WTC11 (cell line): ENCODE results near the gene SERP1. TPM values are rescaled to one million over a fixed set of nuclear protein-coding genes. Genes with fewer than 3 reads are reported as not detected.

Source experiments
- ATAC-seq: fragments of 200-7000 bp; cut with Tn5 transposase; 2 replicates; pipeline ENCODE4 v1.10.0; 2021; ENCODE audit warnings: mild to moderate bottlenecking, moderate library complexity
- CTCF ChIA-PET: fragments of 300-600 bp; sonication (Branson Sonifier 250); formaldehyde crosslinking; loops from one replicate; lab custom pipeline; 2021; ENCODE audit warnings: antibody characterized with exemption; lab: Charles Lee
- POLR2A ChIA-PET: fragments of 350-600 bp; sonication (Branson Sonifier 250); formaldehyde crosslinking; loops from one replicate; lab custom pipeline; 2021; ENCODE audit warnings: antibody characterized with exemption; lab: Charles Lee
- DNase-seq: peaks from one replicate; pipeline ENCODE4 v3.0.0; 2021; ENCODE audit warnings: low spot score
- H3K27ac Mint-ChIP-seq: 2 replicates; pipeline ENCODE4 v1.8.0; 2021; ENCODE audit warnings: mixed read lengths
- H3K27me3 Mint-ChIP-seq: 2 replicates; pipeline ENCODE4 v1.8.0; 2021; ENCODE audit warnings: low read depth, mild to moderate bottlenecking, moderate library complexity, mixed read lengths
- H3K36me3 Mint-ChIP-seq: 2 replicates; pipeline ENCODE4 v1.8.0; 2021; ENCODE audit warnings: mixed read lengths
- H3K4me1 Mint-ChIP-seq: 2 replicates; pipeline ENCODE4 v1.8.0; 2022; ENCODE audit warnings: mixed read lengths
- H3K4me3 Mint-ChIP-seq: 2 replicates; pipeline ENCODE4 v1.8.0; 2021; ENCODE audit warnings: mild to moderate bottlenecking, moderate library complexity, mixed read lengths
- H3K9me3 Mint-ChIP-seq: 2 replicates; pipeline ENCODE4 v1.8.0; 2021; ENCODE audit warnings: mixed read lengths
- AR ChIP-seq: fragments of 250-450 bp; sonication (Bioruptor Pico); IDR thresholded peaks from 2 replicates; pipeline ENCODE4 v1.9.0; 2021; ENCODE audit warnings: mild to moderate bottlenecking
- ATF1 ChIP-seq: sonication (generic); formaldehyde crosslinking; IDR thresholded peaks from 2 replicates; pipeline ENCODE4 v1.8.1; 2023; ENCODE audit warnings: mild to moderate bottlenecking, moderate library complexity, missing genetic modification reagents
- ATF2 ChIP-seq: sonication (generic); formaldehyde crosslinking; IDR thresholded peaks from 2 replicates; pipeline ENCODE4 v1.8.1; 2022; ENCODE audit warnings: low read depth, missing genetic modification reagents, borderline replicate concordance
- CREB1 ChIP-seq: sonication (generic); formaldehyde crosslinking; IDR thresholded peaks from 2 replicates; pipeline ENCODE4 v1.8.0; 2023; ENCODE audit warnings: mild to moderate bottlenecking, missing genetic modification reagents
- ELF4 ChIP-seq: sonication (generic); formaldehyde crosslinking; IDR thresholded peaks from 2 replicates; pipeline ENCODE4 v1.8.1; 2022; ENCODE audit warnings: low read depth, mild to moderate bottlenecking, moderate library complexity, missing genetic modification reagents
- GRHL2 ChIP-seq: fragments of 250-450 bp; sonication (Bioruptor Pico); IDR thresholded peaks from 2 replicates; pipeline ENCODE4 v1.8.0; 2022; ENCODE audit warnings: mild to moderate bottlenecking, moderate library complexity; ENCODE audit not compliant: insufficient replicate concordance, severe bottlenecking
- HMGA2 ChIP-seq: fragments of 250-450 bp; sonication (Bioruptor Pico); IDR thresholded peaks from 2 replicates; pipeline ENCODE4 v1.4.0; 2021; ENCODE audit warnings: mild to moderate bottlenecking, moderate library complexity
- MYBL2 ChIP-seq: sonication (generic); formaldehyde crosslinking; IDR thresholded peaks from 2 replicates; pipeline ENCODE4 v1.8.1; 2023; ENCODE audit warnings: mild to moderate bottlenecking, moderate library complexity, missing genetic modification reagents
- NFE2L1 ChIP-seq: sonication (generic); formaldehyde crosslinking; IDR thresholded peaks from 2 replicates; pipeline ENCODE4 v1.8.1; 2023; ENCODE audit warnings: missing genetic modification reagents
- NFYB ChIP-seq: sonication (generic); formaldehyde crosslinking; conservative IDR thresholded peaks from 2 replicates; pipeline ENCODE4 v1.8.0; 2022; ENCODE audit warnings: low read depth, missing genetic modification reagents
- NR2C2 ChIP-seq: sonication (generic); formaldehyde crosslinking; IDR thresholded peaks from 2 replicates; pipeline ENCODE4 v1.8.0; 2022; ENCODE audit warnings: mild to moderate bottlenecking, missing genetic modification reagents
- OVOL2 ChIP-seq: fragments of 250-450 bp; sonication (Bioruptor Pico); IDR thresholded peaks from 2 replicates; pipeline ENCODE4 v1.9.0; 2021; ENCODE audit warnings: mild to moderate bottlenecking, borderline replicate concordance
- SMAD3 ChIP-seq: sonication (generic); formaldehyde crosslinking; IDR thresholded peaks from 2 replicates; pipeline ENCODE4 v1.8.0; 2022; ENCODE audit warnings: missing genetic modification reagents, mild to moderate bottlenecking, borderline replicate concordance
- SMAD4 ChIP-seq: sonication (generic); formaldehyde crosslinking; IDR thresholded peaks from 2 replicates; pipeline ENCODE4 v1.8.0; 2022; ENCODE audit warnings: mild to moderate bottlenecking, missing genetic modification reagents
- SOX15 ChIP-seq: fragments of 250-450 bp; sonication (Bioruptor Pico); IDR thresholded peaks from 2 replicates; pipeline ENCODE4 v1.9.0; 2021; ENCODE audit warnings: mild to moderate bottlenecking
- SP1 ChIP-seq: sonication (generic); formaldehyde crosslinking; conservative IDR thresholded peaks from 2 replicates; pipeline ENCODE4 v1.8.1; 2022; ENCODE audit warnings: missing genetic modification reagents
- STAT6 ChIP-seq: sonication (generic); formaldehyde crosslinking; conservative IDR thresholded peaks from 2 replicates; pipeline ENCODE4 v1.8.1; 2023; ENCODE audit warnings: mild to moderate bottlenecking, low read depth, missing genetic modification reagents, moderate library complexity
- TCF7 ChIP-seq: sonication (generic); formaldehyde crosslinking; IDR thresholded peaks from 2 replicates; pipeline ENCODE4 v1.8.0; 2022; ENCODE audit warnings: mild to moderate bottlenecking, low read depth, missing genetic modification reagents, moderate library complexity
- TEAD1 ChIP-seq: sonication (generic); formaldehyde crosslinking; IDR thresholded peaks from 2 replicates; pipeline ENCODE4 v1.8.0; 2022; ENCODE audit warnings: mild to moderate bottlenecking, missing genetic modification reagents
- TEAD4 ChIP-seq: sonication (generic); formaldehyde crosslinking; IDR thresholded peaks from 2 replicates; pipeline ENCODE4 v1.8.0; 2022; ENCODE audit warnings: mild to moderate bottlenecking, missing genetic modification reagents
- USF1 ChIP-seq: sonication (generic); formaldehyde crosslinking; IDR thresholded peaks from 2 replicates; pipeline ENCODE4 v1.8.0; 2022; ENCODE audit warnings: mild to moderate bottlenecking, missing genetic modification reagents
- ZNF138 ChIP-seq: sonication (generic); formaldehyde crosslinking; conservative IDR thresholded peaks from 2 replicates; pipeline ENCODE4 v1.8.1; 2022; ENCODE audit warnings: mild to moderate bottlenecking, moderate library complexity, missing genetic modification reagents
- ZNF263 ChIP-seq: sonication (generic); formaldehyde crosslinking; IDR thresholded peaks from 2 replicates; pipeline ENCODE4 v1.8.1; 2022; ENCODE audit warnings: low read depth, mild to moderate bottlenecking, moderate library complexity, missing genetic modification reagents
- ZNF317 ChIP-seq: sonication (generic); formaldehyde crosslinking; IDR thresholded peaks from 2 replicates; pipeline ENCODE4 v1.8.1; 2023; ENCODE audit warnings: low read depth, mild to moderate bottlenecking, moderate library complexity, missing genetic modification reagents, borderline replicate concordance
- ZNF423 ChIP-seq: fragments of 250-450 bp; sonication (Bioruptor Pico); IDR thresholded peaks from 2 replicates; pipeline ENCODE4 v2.1.2; 2022; ENCODE audit warnings: mild to moderate bottlenecking, moderate library complexity
- ZNF425 ChIP-seq: fragments of 250-450 bp; sonication (Bioruptor Pico); conservative IDR thresholded peaks from 2 replicates; pipeline ENCODE4 v1.9.0; 2021; ENCODE audit warnings: mild to moderate bottlenecking
- ZNF671 ChIP-seq: fragments of 250-450 bp; sonication (Bioruptor Pico); IDR thresholded peaks from 2 replicates; pipeline ENCODE4 v1.8.0; 2021; ENCODE audit warnings: mild to moderate bottlenecking
- total RNA-seq: library from RNA; stranded (reverse); gene quantifications from 3 replicates; pipeline ENCODE4 v1.2.3, GENCODE V29; 2021

SERP1 gene
- total RNA-seq, 1 experiment from 2014 or later, result 98.3 TPM

- peaks cover 36% of the 10 kb centered on the region for H3K36me3 Mint-ChIP-seq
- H3K9me3 Mint-ChIP-seq, result no peaks in the 10 kb centered on the region
- H3K27me3 Mint-ChIP-seq, result no peaks in the 10 kb centered on the region
- ATAC-seq (no peak), DNase-seq (no peak)
- no peak overlapping the region for H3K4me3 Mint-ChIP-seq
- CTCF ChIA-PET, result no interaction called here
- H3K27ac Mint-ChIP-seq, result no peak overlapping the region
- POLR2A ChIA-PET, result no interaction called here
- TF ChIP-seq SMAD3 (CRISPR knock-in tag) (no peak), SOX15 (no peak), TEAD4 (CRISPR knock-in tag) (no peak), TCF7 (no peak), MYBL2 (CRISPR knock-in tag) (no peak), ZNF317 (CRISPR knock-in tag) (no peak), ZNF425 (CRISPR knock-in tag) (no peak), AR (no peak), SMAD4 (CRISPR knock-in tag) (no peak), TEAD1 (CRISPR knock-in tag) (no peak), GRHL2 (no peak), HMGA2 (CRISPR knock-in tag) (no peak), ZNF671 (CRISPR knock-in tag) (no peak), ELF4 (CRISPR knock-in tag) (no peak), OVOL2 (CRISPR knock-in tag) (no peak), USF1 (no peak)
- peaks cover 10% of the 10 kb centered on the region for H3K4me1 Mint-ChIP-seq
Measured at GRCh38 chr3:150540991-150541390, 5.3 kb downstream of the SERP1 start.

GRCh38 chr3:150540297-150540696, 6.0 kb downstream of the SERP1 start:
- Mint-ChIP-seq H3K27me3 (no peaks in the 10 kb centered on the region), H3K36me3 (peaks cover 33% of the 10 kb centered on the region), H3K9me3 (no peaks in the 10 kb centered on the region), H3K4me1 (peaks cover 7% of the 10 kb centered on the region), H3K4me3 (no peak overlapping the region), H3K27ac (no peak overlapping the region)
- ChIA-PET CTCF (no interaction called here), POLR2A (no interaction called here)
- ATAC-seq, result no peak
- no peak for DNase-seq
- no peak for TF ChIP-seq ZNF317 (CRISPR knock-in tag)
- no peak for TF ChIP-seq ATF2 (CRISPR knock-in tag)
- no peak for TF ChIP-seq CREB1 (CRISPR knock-in tag)
- no peak for TF ChIP-seq NFYB
- TF ChIP-seq STAT6 (CRISPR knock-in tag), result no peak
- TF ChIP-seq ATF1 (CRISPR knock-in tag), result no peak
- no peak for TF ChIP-seq OVOL2 (CRISPR knock-in tag)
- no peak for TF ChIP-seq NR2C2 (CRISPR knock-in tag)
- no peak for TF ChIP-seq MYBL2 (CRISPR knock-in tag)
- no peak for TF ChIP-seq SP1 (CRISPR knock-in tag)
- TF ChIP-seq ZNF263 (CRISPR knock-in tag), result no peak
- no peak for TF ChIP-seq NFE2L1
- TF ChIP-seq ZNF138 (CRISPR knock-in tag), result no peak
- no peak for TF ChIP-seq ZNF423 (CRISPR knock-in tag)
